ENCODE measurements around the gene ZC2HC1B.

ZC2HC1B gene

DNA sequence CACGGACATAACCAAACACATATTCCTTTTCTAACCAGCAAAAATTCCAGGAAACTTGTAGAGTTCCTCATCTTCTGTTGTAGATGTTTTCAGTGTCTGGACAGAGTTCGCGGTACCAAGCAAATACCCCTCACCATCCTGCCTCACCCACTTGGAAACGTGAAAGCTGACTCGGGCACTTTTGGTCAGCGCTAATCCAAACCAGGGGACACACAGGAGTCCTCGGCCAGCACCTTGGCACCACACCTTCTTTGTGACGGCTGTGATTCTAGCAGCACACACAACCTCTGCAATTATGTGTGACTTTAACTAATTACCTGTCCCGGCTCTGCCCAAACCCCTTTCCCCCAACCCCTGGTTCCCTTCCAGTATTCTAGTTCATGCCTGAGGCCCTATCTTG is 85.7 kb downstream of the ZC2HC1B start (continued):
- TF ChIP-seq, protein P1, sequence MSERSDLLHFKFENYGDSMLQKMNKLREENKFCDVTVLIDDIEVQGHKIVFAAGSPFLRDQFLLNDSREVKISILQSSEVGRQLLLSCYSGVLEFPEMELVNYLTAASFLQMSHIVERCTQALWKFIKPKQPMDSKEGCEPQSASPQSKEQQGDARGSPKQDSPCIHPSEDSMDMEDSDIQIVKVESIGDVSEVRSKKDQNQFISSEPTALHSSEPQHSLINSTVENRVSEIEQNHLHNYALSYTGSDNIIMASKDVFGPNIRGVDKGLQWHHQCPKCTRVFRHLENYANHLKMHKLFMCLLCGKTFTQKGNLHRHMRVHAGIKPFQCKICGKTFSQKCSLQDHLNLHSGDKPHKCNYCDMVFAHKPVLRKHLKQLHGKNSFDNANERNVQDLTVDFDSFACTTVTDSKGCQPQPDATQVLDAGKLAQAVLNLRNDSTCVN (tag by site-specific recombination; optimal IDR thresholded peaks at IDR 0.05), result no peak

DNA sequence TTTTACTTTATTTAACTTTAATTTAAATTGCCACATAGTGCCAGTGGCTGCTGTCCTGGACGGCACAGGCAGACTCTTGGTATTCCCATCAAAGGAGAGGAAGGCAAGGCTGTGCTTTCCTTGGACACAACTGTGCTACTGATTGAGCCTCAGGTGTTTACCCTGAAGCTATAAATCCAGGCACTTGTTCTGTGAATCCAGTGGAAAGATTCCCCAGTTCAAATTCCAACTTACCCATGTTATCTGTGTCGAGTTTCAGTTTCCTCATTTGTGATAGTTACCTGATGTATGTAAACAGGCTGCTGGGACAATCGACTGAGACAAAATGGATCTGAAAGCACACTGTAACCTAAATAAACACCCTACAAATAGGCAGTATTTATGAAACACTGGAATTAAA is 86.6 kb downstream of the ZC2HC1B start:
- POLR2A ChIA-PET, result no interaction called here
- no peaks in the 10 kb centered on the region for H3K4me1 ChIP-seq (ENCODE audit: control insufficient read depth, insufficient read depth, low read length)
- H3K4me3 ChIP-seq (ENCODE audit: low read depth, low read length), result no peak overlapping the region
- CTCF ChIA-PET, result interaction anchor here (1.0 to 11.3 kb wide), 3 partner anchors 9 to 375 kb away, joined by 3 to 120 read pairs (median 4); no protein-coding TSS in a partner anchor
- no peaks in the 10 kb centered on the region for H3K9me3 ChIP-seq (ENCODE audit: control insufficient read depth, insufficient read depth, low read depth, low read length)
- TF ChIP-seq ZNF266 (tag by site-specific recombination; IDR thresholded peaks at IDR 0.05; ENCODE audit: low read depth), result no peak
- TF ChIP-seq ZNF426 (tag by site-specific recombination; IDR thresholded peaks at IDR 0.05), result no peak
- TF ChIP-seq, protein P2, sequence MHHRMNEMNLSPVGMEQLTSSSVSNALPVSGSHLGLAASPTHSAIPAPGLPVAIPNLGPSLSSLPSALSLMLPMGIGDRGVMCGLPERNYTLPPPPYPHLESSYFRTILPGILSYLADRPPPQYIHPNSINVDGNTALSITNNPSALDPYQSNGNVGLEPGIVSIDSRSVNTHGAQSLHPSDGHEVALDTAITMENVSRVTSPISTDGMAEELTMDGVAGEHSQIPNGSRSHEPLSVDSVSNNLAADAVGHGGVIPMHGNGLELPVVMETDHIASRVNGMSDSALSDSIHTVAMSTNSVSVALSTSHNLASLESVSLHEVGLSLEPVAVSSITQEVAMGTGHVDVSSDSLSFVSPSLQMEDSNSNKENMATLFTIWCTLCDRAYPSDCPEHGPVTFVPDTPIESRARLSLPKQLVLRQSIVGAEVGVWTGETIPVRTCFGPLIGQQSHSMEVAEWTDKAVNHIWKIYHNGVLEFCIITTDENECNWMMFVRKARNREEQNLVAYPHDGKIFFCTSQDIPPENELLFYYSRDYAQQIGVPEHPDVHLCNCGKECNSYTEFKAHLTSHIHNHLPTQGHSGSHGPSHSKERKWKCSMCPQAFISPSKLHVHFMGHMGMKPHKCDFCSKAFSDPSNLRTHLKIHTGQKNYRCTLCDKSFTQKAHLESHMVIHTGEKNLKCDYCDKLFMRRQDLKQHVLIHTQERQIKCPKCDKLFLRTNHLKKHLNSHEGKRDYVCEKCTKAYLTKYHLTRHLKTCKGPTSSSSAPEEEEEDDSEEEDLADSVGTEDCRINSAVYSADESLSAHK (tag by site-specific recombination; IDR thresholded peaks at IDR 0.05), result no peak
- TF ChIP-seq, protein P3, sequence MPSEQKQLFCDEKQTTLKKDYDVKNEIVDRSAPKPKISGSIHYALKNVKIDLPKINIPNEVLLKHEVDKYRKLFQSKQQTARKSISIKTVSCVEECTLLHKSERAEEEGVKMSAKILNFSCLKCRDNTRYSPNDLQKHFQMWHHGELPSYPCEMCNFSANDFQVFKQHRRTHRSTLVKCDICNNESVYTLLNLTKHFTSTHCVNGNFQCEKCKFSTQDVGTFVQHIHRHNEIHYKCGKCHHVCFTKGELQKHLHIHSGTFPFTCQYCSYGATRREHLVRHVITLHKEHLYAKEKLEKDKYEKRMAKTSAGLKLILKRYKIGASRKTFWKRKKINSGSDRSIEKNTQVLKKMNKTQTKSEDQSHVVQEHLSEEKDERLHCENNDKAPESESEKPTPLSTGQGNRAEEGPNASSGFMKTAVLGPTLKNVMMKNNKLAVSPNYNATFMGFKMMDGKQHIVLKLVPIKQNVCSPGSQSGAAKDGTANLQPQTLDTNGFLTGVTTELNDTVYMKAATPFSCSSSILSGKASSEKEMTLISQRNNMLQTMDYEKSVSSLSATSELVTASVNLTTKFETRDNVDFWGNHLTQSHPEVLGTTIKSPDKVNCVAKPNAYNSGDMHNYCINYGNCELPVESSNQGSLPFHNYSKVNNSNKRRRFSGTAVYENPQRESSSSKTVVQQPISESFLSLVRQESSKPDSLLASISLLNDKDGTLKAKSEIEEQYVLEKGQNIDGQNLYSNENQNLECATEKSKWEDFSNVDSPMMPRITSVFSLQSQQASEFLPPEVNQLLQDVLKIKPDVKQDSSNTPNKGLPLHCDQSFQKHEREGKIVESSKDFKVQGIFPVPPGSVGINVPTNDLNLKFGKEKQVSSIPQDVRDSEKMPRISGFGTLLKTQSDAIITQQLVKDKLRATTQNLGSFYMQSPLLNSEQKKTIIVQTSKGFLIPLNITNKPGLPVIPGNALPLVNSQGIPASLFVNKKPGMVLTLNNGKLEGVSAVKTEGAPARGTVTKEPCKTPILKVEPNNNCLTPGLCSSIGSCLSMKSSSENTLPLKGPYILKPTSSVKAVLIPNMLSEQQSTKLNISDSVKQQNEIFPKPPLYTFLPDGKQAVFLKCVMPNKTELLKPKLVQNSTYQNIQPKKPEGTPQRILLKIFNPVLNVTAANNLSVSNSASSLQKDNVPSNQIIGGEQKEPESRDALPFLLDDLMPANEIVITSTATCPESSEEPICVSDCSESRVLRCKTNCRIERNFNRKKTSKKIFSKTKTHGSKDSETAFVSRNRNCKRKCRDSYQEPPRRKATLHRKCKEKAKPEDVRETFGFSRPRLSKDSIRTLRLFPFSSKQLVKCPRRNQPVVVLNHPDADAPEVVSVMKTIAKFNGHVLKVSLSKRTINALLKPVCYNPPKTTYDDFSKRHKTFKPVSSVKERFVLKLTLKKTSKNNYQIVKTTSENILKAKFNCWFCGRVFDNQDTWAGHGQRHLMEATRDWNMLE (tag by site-specific recombination; conservative IDR thresholded peaks at IDR 0.05; ENCODE audit: low read depth), result no peak
- no peak for TF ChIP-seq ZNF121 (tag by site-specific recombination; IDR thresholded peaks at IDR 0.05)
- TF ChIP-seq, protein P4, sequence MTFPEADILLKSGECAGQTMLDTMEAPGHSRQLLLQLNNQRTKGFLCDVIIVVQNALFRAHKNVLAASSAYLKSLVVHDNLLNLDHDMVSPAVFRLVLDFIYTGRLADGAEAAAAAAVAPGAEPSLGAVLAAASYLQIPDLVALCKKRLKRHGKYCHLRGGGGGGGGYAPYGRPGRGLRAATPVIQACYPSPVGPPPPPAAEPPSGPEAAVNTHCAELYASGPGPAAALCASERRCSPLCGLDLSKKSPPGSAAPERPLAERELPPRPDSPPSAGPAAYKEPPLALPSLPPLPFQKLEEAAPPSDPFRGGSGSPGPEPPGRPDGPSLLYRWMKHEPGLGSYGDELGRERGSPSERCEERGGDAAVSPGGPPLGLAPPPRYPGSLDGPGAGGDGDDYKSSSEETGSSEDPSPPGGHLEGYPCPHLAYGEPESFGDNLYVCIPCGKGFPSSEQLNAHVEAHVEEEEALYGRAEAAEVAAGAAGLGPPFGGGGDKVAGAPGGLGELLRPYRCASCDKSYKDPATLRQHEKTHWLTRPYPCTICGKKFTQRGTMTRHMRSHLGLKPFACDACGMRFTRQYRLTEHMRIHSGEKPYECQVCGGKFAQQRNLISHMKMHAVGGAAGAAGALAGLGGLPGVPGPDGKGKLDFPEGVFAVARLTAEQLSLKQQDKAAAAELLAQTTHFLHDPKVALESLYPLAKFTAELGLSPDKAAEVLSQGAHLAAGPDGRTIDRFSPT (tag by site-specific recombination; IDR thresholded peaks at IDR 0.05), result no peak
- no peak for TF ChIP-seq TRIM28 (IDR thresholded peaks at IDR 0.05; ENCODE audit: borderline replicate concordance, low read length)
- no peak for TF ChIP-seq ZNF140 (tag by site-specific recombination; IDR thresholded peaks at IDR 0.05)
- no peak for TF ChIP-seq ZNF394 (tag by site-specific recombination; IDR thresholded peaks at IDR 0.05; ENCODE audit: borderline replicate concordance)
- no peak for TF ChIP-seq YY2 (tag by site-specific recombination; IDR thresholded peaks at IDR 0.05)
- TF ChIP-seq, protein P5, sequence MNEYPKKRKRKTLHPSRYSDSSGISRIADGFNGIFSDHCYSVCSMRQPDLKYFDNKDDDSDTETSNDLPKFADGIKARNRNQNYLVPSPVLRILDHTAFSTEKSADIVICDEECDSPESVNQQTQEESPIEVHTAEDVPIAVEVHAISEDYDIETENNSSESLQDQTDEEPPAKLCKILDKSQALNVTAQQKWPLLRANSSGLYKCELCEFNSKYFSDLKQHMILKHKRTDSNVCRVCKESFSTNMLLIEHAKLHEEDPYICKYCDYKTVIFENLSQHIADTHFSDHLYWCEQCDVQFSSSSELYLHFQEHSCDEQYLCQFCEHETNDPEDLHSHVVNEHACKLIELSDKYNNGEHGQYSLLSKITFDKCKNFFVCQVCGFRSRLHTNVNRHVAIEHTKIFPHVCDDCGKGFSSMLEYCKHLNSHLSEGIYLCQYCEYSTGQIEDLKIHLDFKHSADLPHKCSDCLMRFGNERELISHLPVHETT (tag by site-specific recombination; IDR thresholded peaks at IDR 0.05), result no peak
- TF ChIP-seq ZNF354C (tag by site-specific recombination; IDR thresholded peaks at IDR 0.05; ENCODE audit: borderline replicate concordance, low read depth), result no peak
- TF ChIP-seq, protein P6, sequence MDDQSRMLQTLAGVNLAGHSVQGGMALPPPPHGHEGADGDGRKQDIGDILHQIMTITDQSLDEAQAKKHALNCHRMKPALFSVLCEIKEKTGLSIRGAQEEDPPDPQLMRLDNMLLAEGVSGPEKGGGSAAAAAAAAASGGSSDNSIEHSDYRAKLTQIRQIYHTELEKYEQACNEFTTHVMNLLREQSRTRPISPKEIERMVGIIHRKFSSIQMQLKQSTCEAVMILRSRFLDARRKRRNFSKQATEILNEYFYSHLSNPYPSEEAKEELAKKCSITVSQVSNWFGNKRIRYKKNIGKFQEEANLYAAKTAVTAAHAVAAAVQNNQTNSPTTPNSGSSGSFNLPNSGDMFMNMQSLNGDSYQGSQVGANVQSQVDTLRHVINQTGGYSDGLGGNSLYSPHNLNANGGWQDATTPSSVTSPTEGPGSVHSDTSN (CRISPR knock-in tag; IDR thresholded peaks at IDR 0.05), result no peak
- no peak for TF ChIP-seq ZFHX2 (tag by site-specific recombination; conservative IDR thresholded peaks at IDR 0.05)
- TF ChIP-seq ZSCAN16 (tag by site-specific recombination; IDR thresholded peaks at IDR 0.05), result no peak
- no peak overlapping the region for H3K27ac ChIP-seq (ENCODE audit: extremely low read depth, low read depth, low read length)
- peaks cover 0 to 22% of the 10 kb centered on the region in 2 experiments; a peak in 1 of 3 replicates for H3K36me3 ChIP-seq (ENCODE audit: control insufficient read depth in 2 of 2, insufficient read depth in 1 of 2, low read length in 2 of 2)

Data from HEK293 (cell line).